GM19193 (cell line): ENCODE results near the gene SMARCA2.

Experiments
- POLR2A ChIP-seq: IDR thresholded peaks from 4 replicates; pipeline ENCODE4 v1.6.1; 2011; ENCODE audit not compliant: insufficient read depth, insufficient read length; ENCODE audit errors: extremely low read depth

The SMARCA2 gene

DNA sequence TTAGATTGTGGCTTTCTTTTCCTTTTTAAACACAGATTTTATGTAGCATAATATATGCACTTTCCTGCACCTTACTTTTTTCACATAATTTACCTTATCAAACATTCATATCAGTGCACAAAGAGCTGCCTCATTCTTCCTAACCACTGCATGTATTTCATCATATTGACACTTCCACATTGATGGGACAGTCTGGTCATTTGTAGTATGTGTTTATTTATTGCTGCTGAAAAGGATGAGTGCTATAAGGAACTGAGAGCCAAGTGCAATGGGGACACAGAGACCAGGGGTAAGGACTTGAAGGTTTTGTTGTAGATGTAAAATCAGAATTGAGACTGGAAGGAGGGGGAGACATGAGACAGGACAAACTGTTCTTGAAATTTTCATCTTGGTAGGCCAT is 193.8 kb downstream of the SMARCA2 start:
- no peak for TF ChIP-seq POLR2A

DNA sequence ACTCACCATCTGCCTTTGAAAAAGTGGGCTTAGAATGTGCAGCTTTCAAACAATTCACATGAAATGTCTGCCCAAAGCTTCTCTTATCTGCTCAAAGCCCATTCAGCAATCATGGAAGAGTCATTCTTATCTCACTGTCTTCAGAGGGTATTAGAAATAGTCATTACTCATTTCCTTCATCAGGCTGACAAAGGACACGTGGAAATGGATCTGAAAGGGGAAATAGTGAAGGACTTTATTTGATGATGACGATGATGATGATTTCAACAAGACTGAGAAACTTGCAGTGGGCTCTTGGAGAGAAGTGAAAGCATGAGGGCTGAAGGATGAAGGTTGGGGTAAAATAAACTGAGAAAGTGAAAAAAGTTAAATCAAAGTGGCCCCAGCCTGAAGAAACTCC is 194.3 kb downstream of the SMARCA2 start:
- TF ChIP-seq POLR2A, result no peak

DNA sequence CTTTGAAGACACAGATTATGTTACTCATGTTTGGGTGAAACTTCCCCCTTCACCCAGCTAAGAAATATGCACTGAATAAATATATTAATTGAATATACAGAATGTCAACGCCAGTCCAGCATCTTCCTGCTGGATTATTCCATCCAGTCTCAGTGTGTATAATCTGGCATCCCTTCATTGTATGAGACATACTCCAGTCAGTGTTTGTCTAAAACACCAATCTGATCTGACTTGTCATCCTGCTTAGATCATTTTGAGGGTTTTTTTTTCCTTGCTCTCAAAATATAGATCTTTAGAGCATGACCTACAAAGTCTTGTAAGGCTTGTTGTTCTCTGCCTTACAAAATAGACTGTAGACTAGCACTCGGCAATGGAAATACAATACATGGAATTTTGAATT is 195.1 kb downstream of the SMARCA2 start:
- no peak for TF ChIP-seq POLR2A

DNA sequence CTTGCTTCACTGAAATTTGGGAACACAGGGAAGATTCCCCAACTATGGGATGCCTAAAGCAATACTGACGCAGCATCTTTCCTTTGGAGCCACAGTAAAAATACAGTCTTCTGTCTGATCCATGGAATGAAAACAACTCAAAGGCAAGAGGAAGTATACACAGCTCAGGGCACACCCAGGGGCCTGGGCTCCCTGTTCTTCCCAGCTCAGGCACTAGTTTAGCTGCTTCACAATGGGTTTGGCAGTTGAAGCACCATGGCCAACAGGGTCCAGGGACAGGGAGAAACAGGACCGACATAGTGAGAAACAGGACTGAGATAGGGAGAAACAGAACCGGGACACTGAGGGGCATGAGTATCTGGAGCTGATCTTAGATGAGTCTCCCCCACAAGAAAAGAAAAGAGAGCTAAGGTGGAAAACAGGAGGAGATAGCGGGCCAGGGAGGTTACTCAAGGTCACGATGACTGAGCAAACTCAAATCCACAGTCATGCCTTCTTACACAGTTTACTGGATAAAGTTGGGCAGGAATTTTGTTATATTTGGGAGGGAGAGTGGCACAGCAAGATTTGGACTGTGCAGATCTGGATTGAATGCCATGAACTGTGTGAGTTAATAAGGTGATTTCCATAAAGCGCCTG is 198.8 kb downstream of the SMARCA2 start:
- no peak for TF ChIP-seq POLR2A

DNA sequence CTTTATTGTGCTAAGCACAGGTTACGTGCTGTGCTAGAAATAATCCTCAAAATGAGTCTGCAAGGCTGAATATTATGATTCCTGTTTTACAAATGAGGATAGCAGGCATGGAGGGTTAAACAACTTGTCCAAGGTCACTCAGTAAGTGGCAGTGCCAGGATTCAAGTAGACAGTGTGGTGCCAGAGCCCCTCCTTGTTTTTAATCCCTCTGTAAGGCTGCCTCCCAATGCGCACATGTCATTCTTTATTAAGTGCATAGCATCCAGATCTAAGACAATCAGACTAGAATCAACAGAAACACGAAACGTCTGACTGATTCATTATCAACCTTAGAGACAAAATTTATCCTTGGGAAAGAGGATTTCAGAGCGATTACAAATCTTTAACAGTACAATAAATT is 199.6 kb downstream of the SMARCA2 start:
- TF ChIP-seq POLR2A, result no peak

DNA sequence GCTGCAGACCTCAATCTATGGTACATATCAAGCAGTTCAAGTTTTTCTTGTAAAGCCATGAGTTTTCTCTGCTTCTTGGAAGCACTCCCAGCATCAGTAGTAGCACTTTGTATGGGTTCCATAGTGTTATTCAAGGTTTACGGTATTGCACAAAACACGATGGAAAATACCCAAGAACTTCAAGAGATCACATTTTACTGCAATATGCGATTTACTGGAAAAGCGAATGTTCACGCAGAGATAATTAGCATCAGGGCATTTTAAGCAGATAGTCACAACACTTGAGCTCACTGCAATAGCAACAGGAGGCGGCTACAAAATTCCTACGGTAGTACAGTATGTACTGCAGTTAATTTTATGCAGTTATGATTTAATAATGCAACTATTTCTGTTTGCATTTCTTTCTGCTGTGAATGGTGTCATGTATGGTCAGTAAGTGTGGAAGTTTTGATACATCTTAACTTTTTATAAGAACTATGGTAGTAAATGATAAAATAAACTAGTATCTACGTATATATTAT is 200.8 kb downstream of the SMARCA2 start:
- TF ChIP-seq POLR2A, result no peak

DNA sequence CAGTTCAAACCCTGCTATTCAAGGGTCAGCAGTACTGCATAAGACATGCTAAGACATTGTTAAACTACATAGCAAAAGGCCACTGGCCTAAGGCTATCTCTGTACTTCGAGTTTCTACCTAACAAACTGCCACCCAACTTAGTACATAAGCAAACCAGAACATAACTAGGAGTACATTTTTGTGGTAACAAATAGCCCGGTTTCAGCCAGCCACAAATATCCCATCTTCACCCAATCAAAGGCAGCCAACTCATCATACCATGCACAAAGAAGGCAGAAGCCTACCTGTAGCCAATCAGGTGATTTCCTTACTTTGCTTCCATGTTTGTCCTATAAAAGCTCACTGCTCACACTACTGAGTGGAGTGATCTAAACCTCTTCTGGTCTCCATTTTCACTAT is 201.4 kb downstream of the SMARCA2 start:
- no peak for TF ChIP-seq POLR2A

DNA sequence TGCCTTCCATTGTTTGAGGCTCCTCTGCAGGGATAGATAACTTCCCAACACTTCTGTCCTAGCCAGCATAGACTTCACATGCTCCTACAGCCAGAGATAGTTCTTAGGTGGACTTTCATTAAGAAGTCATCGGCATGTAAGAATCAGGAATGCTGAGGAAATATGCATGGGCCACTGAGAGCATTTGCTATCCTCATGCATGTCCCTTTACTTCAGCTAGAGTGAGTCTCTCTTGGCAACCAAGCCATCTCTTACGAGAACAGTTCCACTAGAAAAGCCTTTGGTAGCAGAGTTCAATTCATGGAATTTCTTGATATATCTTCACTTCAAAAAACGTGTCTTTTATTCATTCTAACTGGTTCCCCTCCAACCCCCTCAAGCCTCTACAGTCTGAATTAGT is 202.4 kb downstream of the SMARCA2 start:
- TF ChIP-seq POLR2A, result no peak

DNA sequence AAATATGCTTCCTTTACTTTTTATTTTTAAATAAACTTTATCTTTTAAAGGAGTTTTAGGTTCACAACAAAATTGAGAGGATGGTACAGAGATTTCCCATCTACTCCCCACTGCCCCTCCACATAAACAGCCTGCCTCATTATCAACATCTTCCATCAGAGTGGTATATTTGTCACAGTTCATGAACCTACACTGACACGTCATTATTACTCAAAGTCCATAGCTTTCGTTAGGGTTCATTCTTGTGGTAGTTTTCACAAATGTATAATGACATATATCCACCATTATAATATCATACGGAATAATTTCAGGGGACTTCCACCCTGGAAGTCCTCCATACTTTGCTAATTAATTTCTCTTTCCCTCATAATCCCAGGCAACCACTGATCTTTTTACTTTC is 204.9 kb downstream of the SMARCA2 start:
- TF ChIP-seq POLR2A, result no peak

DNA sequence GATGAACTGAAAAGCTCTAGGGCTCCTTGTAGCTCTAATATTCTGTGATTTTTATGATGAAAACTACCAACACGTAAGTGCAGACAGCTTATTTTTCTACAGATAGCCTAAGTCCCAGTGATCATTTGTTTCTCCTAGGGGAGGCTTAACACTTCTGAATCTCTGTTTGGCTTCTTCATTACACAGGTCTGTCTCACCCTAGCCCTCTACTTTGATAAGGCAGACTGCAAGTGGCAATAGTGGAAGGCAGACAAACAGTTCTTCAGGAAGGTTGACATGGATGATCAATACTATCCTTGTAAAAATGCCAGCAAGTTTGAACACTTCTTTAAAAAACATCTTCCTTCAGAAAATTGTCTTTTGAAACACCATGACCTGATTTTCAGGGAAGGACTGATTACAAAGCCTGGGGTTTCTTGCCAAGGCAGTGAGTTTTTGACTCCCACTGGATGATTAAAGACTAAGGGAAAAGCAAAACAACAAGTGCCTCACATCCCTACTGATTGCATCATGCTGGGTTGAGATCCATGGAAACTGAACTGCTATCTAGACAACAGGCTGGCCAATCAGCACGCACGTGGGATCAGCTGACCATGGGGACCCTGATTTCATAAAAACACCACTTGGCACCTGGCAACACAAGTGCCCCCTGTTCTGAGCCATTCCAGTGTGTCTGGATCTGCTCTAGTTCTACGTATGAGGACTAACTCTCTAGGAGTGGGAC is 212.2 kb downstream of the SMARCA2 start:
- no peak for TF ChIP-seq POLR2A

DNA sequence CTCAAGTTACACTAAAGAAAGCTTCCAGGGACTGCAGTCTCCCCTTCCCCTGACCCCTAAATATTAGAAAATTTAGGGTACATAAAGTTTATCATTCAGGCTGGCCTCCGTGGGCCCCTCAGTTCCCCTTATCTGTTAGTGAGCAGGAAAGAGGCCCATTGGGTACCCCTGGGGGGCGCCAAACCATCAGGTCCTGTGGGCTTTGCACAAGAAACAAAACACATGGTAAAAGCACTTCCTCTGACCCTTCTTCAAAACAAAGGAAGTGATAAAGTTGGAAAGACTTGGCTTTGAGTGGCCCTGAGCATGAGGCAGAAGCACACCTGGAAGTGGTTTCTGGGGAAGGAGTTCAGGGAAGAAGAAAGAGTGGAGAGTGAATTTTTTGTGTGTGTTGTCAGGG is 213.0 kb downstream of the SMARCA2 start:
- TF ChIP-seq POLR2A, result no peak

DNA sequence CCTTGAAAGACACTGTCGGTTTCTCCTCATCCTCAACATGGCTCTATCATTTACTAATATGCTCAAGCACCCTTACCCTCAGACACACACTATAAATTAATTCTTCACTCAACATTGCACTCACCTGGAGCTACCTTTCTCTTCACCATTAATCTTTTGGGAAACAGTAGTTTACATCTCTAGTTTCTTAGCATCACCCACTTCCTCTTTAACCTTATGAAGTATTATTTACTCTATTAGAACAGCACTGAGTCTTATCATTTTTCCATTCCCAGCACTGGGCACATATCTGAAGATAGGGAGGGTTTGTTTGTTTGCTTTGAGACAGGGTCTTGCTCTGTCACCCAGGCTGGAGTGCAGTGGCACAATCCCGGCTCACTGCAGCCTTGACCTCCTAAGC is 213.5 kb downstream of the SMARCA2 start:
- no peak for TF ChIP-seq POLR2A

DNA sequence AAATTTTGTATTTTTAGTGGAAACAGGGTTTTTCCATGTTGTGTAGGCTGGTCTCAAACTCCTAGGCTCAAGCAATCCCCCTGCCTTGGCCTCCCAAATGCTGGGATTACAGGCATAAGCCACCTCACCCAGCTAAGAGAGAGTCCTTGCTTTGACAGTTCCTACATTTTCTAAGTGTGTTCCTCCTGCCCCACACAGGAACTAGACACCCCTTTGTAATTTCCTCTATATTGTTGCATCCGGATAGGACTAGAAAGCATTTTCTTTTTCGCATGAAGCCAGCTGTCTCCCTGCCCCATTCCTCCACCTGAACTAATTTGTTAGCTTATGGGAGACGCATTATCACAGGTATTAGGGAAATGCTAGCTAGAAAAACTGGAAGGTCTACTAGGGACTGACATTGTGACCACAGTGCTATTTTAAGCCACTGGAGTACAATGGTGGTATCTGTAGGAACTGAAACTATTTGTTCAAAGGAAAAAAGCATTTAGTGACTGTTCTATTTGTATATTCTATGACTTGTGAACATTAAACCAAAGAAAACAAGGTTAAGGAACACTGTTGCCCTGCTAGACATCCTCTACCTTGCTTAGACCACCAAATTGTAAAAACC is 214.1 kb downstream of the SMARCA2 start:
- TF ChIP-seq POLR2A, result no peak

DNA sequence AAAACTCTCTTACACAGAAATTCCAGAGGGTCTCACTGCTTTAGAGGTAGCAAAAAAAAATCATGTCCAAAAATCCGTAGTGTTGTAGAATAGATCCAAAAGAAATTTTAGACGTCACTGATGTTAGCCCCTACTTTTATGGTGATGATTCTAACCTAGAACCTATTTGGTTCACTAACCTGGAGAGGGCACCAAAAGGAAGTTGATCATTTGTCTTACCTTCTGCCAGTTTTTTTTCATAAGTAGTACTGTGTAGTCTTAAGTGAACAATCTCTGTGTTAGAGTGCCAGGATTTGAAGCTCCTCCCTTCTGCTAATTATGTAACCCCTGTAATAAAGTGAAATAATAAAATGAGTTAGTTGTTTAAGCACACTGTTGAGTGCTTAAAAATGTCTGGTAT is 215.2 kb downstream of the SMARCA2 start:
- TF ChIP-seq POLR2A, result no peak

DNA sequence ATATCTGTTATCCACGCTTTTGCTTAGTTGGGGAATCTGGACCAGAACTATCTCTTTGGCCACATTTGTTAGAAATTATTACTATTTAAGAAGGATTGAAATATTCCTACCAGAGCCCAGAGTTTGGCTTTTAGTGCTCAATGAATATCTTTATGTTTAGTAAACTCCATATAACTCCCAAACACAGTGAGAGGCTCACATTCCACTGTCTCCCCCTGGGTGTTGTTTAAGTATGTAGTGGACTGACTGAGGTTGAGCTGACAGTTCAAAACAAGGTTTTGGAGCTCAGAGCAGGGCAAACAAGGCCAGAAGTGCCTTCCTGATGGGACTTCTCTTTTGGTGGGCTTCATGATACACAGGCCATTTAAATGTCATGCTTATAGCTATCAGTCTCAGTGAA is 216.0 kb downstream of the SMARCA2 start:
- TF ChIP-seq POLR2A, result no peak

DNA sequence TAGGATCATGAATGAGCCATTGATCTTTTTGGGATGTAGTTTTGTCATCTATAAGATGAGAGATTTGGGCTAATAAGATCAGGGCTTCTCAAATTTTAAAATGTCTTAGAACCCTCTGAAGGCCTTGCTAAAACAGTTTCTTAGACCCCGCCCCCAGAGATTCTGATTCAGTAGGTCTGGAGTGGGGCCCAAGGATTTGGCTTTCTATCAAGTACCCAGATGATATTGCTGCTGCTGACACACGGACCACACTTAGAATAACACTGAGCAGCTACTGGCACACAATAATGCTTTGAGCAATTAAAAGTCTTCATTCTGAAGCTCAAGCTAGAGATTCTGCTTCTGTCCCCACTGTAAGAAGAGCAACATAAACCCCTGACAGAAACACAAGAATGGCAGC is 216.7 kb downstream of the SMARCA2 start:
- no peak for TF ChIP-seq POLR2A
